HFFc6 (cell line): ENCODE data around the gene TYW1. TPM values are rescaled to one million over a fixed set of nuclear protein-coding genes. Genes with fewer than 3 reads are reported as not detected.
A peak's percentile ranks its signal among the peaks of the same experiment; 100 is the strongest.

Experiments
- DNase-seq: peaks from one replicate; pipeline ENCODE4 v3.0.0-alpha.2; 2018
- H3K27ac Mint-ChIP-seq: 2 replicates; pipeline ENCODE4 v1.8.0; 2020; ENCODE audit warnings: mild to moderate bottlenecking, mixed read lengths
- H3K27me3 Mint-ChIP-seq: 2 replicates; pipeline ENCODE4 v1.8.0; 2021; ENCODE audit warnings: mild to moderate bottlenecking, moderate library complexity, mixed read lengths; ENCODE audit not compliant: insufficient read depth
- H3K36me3 Mint-ChIP-seq: 2 replicates; pipeline ENCODE4 v1.8.0; 2021; ENCODE audit warnings: low read depth, mixed read lengths
- H3K4me1 Mint-ChIP-seq: 2 replicates; pipeline ENCODE4 v1.8.0; 2020; ENCODE audit warnings: low read depth, mixed read lengths
- H3K4me3 Mint-ChIP-seq: 2 replicates; pipeline ENCODE4 v1.8.0; 2020; ENCODE audit warnings: mild to moderate bottlenecking, moderate library complexity, mixed read lengths
- H3K9me3 Mint-ChIP-seq: 2 replicates; pipeline ENCODE4 v1.8.0; 2020; ENCODE audit warnings: mild to moderate bottlenecking, mixed read lengths
- CTCF ChIP-seq: fragments of 200-600 bp; sonication (generic); IDR thresholded peaks from 2 replicates; pipeline ENCODE4 v1.5.0; 2021; ENCODE audit warnings: antibody characterized with exemption, mild to moderate bottlenecking
- total RNA-seq, 6 experiments: library from RNA; stranded (reverse); fragmentation: NEBNext Ultra II Directional; extraction: Animal tissue kit (Norgen Biotek cat#: 25700); gene quantifications; 2 replicates in 1 of 6; 3 replicates in 5 of 6; pipeline ENCODE4 v1.2.3, GENCODE V29; 2021

TYW1 gene
- total RNA-seq, 6 experiments from 2014 or later, result 12.7 to 18.1 (median 15.3) TPM

GRCh38 chr7:66953044-66953427, 43.6 kb upstream of the TYW1 start:
- no peaks in the 10 kb centered on the region; the same call in 1 of the 2 replicates for H3K27me3 Mint-ChIP-seq
- peak overlapping the region; percentile 73 for H3K27ac Mint-ChIP-seq
- DNase-seq, result no peak
- no peak for TF ChIP-seq CTCF
- no peaks in the 10 kb centered on the region for H3K9me3 Mint-ChIP-seq
- H3K4me3 Mint-ChIP-seq, result peak overlapping the region; percentile 59
- H3K4me1 Mint-ChIP-seq, result peaks cover 37% of the 10 kb centered on the region
- peaks cover 38% of the 10 kb centered on the region for H3K36me3 Mint-ChIP-seq

GRCh38 chr7:66957595-66958290, 38.9 kb upstream of the TYW1 start:
- DNase-seq, result peak; percentile 23
- H3K27ac Mint-ChIP-seq, result peak overlapping the region; percentile 75

GRCh38 chr7:66958538-66959350, 37.9 kb upstream of the TYW1 start:
- Mint-ChIP-seq H3K4me3 (no peak overlapping the region), H3K27me3 (no peaks in the 10 kb centered on the region; the same call in 1 of the 2 replicates), H3K36me3 (peaks cover 26% of the 10 kb centered on the region), H3K9me3 (no peaks in the 10 kb centered on the region), H3K4me1 (peaks cover 20% of the 10 kb centered on the region), H3K27ac (no peak overlapping the region; the same call in 1 of the 2 replicates)
- no peak for DNase-seq
- no peak for TF ChIP-seq CTCF

More at GRCh38 chr7:66957595-66958290, 38.9 kb upstream of the TYW1 start:
- H3K36me3 Mint-ChIP-seq, result peaks cover 34% of the 10 kb centered on the region
- H3K9me3 Mint-ChIP-seq, result no peaks in the 10 kb centered on the region
- TF ChIP-seq CTCF, result no peak
- H3K4me3 Mint-ChIP-seq, result peak overlapping the region; percentile 20
- H3K4me1 Mint-ChIP-seq, result peaks cover 28% of the 10 kb centered on the region
- no peaks in the 10 kb centered on the region; the same call in 1 of the 2 replicates for H3K27me3 Mint-ChIP-seq

GRCh38 chr7:66960192-66960591, 36.4 kb upstream of the TYW1 start:
- TF ChIP-seq CTCF, result no peak
- Mint-ChIP-seq H3K27me3 (peaks cover 6% of the 10 kb centered on the region), H3K4me3 (no peak overlapping the region), H3K36me3 (peaks cover 26% of the 10 kb centered on the region), H3K27ac (no peak overlapping the region), H3K4me1 (peaks cover 30% of the 10 kb centered on the region), H3K9me3 (no peaks in the 10 kb centered on the region)
- no peak for DNase-seq

GRCh38 chr7:66961096-66961495, 35.5 kb upstream of the TYW1 start:
- H3K27ac Mint-ChIP-seq, result no peak overlapping the region
- no peak for DNase-seq
- H3K4me3 Mint-ChIP-seq, result no peak overlapping the region
- peaks cover 6% of the 10 kb centered on the region for H3K27me3 Mint-ChIP-seq
- peaks cover 30% of the 10 kb centered on the region for H3K4me1 Mint-ChIP-seq
- TF ChIP-seq CTCF, result no peak
- peaks cover 23% of the 10 kb centered on the region for H3K36me3 Mint-ChIP-seq
- H3K9me3 Mint-ChIP-seq, result no peaks in the 10 kb centered on the region
